T1000 (cell line): ENCODE data around the gene STK11IP.

Experiments
- DNase-seq: peaks from one replicate; lab custom pipeline; 2025; ENCODE audit warnings: mixed read lengths; lab: John Stamatoyannopoulos, UW

STK11IP gene

DNA sequence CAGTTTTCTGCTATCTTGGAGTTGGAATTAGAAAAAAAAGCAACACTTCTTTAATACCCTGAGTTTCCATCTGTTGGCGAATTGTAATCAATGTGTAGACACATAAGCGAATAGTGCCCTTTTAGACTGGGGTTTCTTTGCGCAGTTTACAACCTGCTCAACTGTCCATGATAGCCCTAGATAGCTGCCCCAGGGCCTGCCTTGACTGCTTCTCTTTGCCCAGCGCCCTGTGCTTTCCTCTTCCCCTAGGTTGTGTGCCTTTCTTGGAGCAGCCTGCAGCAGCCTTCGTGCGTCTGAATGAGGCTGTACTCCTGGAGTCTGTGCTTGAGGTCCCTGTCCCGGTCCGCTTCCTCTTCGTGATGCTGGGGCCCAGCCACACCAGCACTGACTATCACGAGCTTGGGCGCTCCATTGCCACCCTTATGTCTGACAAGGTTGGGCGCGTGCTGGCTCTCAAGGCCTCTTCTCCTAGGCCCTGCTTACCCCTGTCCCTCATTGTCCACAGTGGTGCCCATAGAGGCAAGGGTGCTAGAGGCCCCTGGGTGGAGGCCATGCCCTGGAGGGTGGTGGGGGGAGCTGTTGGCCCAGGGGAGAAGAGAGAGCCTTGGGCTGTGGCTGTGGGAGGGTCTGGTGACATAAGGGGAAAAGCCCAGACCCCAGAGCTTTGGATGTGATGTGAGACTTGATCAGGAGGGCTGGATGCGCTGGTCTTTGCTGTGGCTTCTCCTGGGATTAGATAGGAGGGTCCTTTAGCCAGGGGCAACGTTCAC, 36.7 kb downstream of the STK11IP start:
- no peak for DNase-seq

DNA sequence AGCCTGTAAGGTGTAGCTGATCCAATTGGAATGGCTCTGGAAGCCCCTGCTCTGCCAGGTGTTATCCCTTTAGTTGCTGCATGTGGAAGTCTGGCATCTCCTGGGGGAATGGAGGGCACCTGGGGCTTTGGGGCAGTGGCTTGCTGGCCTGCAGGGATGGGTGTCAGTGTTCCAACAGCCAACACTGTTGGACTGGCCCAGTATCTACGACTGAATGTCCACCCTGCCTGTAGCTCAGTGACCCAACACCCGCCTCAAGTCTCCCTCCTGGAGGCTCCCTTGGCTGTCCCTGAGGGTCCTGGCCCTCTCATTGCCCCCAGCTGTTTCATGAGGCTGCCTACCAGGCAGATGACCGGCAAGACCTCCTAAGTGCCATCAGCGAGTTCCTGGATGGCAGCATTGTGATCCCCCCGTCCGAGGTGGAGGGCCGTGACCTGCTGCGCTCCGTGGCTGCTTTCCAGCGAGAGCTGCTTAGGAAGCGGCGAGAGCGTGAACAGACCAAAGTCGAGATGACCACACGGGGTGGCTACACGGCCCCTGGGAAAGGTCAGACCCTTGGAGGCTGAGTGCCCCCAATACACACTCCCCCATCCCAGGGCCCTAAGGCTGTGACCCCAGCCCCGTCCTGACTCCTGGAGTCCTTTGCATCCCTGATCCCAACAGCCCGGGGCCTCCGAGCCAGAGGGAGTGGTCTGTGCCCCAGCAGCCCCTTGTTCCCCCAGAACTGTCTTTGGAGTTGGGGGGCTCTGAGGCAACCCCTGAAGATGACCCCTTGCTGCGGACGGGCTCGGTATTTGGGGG, 37.5 kb downstream of the STK11IP start:
- DNase-seq: no peak

DNA sequence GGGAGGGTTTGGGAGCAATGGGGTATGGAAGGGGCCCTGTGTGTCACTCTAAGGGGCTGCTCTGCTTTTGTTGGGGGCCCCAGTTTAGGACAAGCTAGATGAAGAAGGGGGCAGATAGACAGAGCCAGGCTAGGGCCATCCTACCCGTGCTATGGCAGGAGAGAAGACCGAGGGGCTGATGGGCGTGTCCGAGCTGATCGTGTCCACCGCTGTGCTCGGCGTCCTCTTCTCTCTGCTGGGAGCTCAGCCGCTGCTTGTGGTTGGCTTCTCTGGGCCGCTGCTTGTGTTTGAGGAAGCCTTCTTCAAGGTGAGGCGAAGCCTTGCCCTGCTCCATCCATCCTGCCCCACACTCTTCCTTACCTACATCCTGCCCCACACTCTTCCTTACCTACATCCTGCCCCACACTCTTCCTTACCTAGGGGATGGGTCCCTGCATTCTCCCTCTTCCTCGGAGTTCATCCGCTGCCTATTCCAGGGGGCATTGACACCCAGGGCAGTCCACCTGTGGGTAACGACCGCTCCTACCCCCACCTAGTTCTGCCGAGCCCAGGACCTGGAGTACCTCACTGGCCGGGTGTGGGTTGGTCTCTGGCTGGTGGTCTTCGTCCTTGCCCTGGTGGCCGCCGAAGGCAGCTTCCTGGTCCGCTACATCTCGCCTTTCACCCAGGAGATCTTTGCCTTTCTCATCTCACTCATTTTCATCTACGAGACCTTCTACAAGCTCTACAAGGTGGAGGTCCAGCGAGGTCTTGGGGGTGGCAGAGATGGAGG, 38.7 kb downstream of the STK11IP start:
- DNase-seq: no peak

DNA sequence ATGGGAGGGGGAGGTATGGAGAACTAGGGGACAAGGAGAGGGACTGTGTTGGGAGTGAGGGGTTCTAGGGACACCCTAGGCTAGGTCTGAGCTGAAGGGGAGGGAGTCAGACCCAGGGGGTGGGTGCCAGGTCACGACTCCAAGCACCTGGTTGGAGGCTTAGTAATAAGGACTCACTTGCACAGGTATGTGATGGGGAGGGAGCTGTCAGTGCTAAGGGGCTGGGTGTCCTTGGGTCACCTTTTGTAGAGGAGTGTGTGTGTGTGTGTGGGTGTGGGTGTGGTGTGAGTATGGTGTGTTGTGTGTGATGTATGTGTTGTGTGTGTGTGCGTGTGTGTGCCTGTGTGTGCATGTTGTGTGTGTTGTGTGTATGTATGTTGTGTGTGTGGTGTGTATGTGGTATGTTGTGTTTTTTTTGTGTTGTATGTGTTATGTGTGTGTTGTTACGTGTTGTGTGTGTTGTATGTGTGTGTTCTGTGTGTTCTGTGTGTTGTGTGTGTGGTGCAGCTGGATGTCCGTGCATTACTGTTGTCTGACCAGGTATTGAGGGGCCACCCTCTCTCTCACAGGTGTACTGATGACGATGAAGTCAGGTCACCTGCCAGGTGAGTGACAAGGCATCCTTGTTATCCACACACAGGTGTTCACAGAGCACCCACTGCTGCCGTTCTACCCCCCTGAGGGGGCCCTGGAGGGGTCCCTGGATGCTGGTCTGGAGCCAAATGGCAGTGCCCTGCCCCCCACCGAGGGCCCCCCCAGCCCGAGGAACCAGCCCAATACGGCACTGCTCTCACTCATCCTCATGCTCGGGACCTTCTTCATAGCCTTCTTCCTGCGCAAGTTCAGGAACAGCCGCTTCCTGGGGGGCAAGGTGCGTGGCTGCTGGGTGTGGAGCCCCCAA, 39.5 kb downstream of the STK11IP start:
- no peak for DNase-seq

DNA sequence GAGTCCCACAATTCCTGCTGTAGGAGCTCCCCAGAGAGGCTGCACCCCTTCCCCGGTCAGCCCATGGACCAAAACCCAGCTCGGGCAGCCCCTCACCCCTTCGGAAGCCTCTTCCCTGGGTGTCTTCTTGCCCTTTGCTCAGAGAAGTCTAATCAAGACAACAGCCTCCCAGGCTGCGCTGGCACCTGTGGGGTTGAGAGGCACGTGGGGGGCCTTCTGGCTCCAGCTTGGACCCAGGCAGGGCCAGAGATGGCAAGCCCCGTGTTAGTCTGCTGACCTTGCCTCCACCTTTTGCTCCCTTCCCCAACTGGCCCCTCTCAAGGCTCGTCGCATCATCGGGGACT, 40.2 kb downstream of the STK11IP start:
- no peak for DNase-seq

DNA sequence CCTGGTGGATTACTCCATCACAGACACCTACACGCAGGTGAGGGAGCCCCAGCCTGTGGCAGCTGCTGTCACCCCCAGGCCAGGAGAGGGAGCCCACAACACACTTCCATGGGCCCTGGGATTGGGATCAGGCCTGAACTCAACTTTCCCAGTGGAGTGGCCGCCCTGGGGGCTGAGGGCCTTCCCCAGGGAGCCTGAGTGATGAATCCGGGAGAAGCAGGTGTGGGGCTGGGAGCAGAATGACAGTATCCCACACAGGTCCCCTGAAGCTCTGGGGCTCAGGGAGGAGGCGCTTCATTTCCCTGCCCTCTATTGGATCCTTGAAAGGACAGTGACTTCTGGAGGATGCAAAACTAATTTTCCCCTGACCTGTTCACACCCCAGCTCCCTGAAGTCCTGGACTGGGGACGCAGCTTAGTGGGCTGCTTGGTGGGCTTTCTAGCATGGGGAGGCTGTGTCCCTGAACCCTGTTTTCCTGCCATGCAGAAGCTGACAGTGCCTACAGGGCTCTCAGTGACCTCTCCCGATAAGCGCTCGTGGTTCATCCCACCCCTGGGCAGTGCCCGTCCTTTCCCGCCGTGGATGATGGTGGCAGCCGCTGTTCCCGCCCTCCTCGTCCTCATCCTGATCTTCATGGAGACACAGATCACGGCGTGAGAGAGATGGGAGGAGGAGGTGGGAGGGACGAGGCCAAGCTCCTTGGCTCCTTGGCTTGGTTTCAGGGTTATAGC, 40.7 kb downstream of the STK11IP start:
- no peak for DNase-seq

DNA sequence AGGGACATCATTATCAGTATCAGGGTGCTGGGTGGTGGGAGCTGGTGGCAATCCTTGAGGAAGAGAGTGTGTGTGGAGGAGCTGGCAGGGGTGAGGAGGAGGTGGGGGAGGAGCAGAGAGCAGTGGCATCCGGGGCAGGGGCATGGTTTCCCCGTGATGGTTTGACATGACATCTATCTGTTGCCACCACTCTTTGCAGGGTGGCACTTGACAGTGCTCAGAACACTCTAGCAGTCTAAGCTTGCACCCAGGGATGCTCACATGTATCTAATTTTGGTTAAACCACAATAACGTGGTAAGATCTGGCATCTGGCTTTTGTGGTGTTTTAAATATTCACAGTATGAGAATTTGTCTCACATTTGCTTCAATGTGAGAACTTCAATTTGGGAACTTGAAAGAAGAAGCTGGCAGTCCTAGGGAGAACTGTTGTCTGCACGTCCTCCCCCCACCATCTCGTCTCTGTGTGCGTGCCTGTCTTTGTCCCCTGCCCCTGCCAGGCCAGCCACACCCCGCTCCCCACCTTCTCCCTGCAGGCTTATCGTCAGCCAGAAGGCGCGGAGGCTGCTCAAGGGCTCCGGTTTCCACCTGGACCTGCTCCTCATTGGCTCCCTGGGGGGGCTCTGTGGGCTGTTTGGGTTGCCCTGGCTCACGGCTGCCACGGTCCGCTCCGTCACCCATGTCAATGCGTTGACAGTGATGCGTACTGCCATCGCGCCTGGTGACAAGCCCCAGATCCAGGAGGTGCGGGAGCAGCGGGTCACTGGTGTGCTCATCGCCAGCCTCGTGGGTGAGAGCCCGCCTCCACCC, 41.5 kb downstream of the STK11IP start:
- DNase-seq: no peak

DNA sequence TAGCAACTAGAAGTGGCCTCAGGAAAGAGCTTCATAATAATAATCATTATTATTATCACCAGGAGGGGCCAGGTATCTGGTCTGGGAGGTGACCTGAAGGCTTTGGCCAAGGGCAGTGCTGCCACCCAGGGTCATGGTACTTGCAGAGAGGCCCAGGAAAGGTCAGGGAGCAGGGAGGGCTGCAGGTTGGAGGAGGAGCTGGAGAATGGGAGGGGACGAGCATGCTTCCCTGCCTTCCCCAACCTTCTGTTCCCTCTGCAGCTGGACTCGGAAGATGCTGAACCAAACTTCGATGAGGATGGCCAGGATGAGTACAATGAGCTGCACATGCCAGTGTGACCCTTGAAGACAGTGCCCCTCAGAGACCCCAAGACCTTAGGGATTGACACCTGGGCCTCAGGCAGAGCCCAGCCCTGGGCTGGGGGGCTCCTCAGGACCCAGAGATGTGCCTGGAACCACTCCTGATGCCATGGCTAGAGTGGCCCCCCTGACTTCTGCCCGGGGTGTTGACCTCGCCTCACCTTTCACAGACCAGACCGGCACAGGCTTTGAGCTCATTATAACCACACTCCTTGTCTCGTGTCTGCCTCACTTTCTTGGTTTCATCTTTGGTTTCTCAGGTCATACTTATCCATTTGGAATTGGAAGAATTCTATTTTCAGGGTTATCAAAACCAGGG, 43.9 kb downstream of the STK11IP start:
- no peak for DNase-seq

DNA sequence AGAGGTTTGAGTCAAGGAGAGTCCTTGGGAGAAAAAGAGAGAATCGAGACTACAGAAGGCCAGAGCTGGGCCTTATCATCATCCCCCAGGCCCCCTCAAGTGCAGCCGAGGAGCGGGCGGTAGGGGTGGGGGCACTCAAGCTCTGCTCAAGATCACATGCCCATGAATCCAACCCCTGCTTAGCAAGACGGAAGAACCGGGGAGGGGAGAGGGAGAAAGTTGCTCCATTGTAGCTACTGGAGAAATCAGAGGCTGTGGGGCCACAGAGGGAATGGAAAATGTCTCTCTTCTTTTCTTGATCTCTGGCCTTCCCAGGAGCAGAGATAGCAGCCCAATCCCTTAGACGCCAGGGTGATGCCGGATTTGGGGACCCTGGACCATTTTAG, 44.4 kb downstream of the STK11IP start:
- DNase-seq: no peak

DNA sequence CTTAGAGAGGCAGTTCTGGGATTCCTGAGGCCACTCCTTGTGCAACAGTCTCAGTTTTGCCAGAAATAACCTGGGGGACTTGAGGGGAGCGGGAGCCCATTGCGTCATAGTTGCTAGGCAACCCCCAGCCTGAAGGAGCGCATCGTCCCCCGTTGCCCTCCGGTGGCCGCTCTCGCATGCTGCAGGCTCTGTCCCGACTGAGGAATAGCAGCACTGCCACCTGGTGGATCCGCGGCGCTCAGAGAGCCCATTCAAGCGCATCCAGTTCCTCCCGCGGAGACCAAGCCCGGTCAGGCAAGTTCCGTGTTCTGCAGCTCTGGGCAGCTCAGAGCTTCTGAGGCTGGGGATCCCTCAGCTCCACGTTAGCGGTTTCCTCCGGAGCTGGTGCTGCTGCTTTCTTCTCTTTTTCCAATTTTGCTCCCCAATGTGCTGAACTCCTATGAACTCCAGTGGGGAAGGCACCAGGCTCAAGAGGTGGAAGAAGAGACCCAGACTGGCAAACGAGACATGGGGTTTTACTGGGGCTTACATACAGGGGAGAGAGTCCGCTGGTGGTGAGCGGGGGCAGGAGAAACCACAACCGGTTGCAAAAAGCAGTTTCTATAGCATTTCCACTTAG, 44.9 kb downstream of the STK11IP start:
- peak; percentile 81 for DNase-seq

DNA sequence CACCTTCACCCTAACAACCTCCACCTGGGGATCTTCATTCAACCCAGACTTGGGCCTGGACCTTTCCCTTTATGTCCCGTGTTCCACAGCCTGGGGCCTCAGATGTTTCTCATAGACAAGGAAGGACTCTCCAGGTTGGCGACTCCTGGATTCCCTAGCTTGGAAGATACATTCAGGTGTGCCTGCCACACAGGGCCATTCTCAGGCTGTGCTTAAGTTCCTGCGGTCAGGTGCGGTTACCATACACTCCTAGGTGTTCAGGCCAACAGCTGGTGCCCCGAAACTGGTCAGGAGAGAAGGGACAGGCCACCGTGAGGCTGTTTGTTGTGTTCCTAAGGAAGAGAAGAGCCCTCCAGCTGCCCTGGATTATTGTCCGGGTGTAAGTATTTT, 45.4 kb downstream of the STK11IP start:
- DNase-seq: no peak

DNA sequence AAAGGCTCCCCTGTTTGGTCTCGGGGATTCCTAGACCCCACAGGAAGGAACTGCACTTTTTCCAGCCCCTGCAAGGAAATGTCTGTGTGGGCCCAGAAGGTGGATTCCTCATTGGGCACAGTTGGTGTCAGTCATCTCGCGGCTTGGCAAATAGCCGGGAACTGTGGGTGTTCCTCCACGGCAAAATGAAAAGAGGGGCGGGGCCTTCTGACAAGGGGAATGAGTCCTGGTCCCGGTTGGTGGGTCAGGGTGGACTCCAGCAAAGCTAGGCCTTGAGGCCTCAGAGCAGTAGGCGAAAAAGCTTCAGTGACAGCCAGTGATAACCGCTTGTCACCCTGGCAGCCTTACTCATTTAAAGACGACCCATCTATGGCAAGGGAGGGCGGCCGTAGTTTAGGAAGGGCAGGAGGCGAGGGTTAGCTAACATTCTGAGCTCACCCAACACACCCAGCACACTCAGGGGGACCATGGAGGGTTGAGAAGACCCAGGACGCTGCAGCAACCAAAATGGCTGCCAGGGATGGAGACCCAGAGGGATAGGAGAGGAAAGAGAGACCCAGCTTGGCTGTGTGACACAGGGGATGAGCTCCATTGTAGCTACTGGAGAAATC, 46.2 kb downstream of the STK11IP start:
- no peak for DNase-seq

DNA sequence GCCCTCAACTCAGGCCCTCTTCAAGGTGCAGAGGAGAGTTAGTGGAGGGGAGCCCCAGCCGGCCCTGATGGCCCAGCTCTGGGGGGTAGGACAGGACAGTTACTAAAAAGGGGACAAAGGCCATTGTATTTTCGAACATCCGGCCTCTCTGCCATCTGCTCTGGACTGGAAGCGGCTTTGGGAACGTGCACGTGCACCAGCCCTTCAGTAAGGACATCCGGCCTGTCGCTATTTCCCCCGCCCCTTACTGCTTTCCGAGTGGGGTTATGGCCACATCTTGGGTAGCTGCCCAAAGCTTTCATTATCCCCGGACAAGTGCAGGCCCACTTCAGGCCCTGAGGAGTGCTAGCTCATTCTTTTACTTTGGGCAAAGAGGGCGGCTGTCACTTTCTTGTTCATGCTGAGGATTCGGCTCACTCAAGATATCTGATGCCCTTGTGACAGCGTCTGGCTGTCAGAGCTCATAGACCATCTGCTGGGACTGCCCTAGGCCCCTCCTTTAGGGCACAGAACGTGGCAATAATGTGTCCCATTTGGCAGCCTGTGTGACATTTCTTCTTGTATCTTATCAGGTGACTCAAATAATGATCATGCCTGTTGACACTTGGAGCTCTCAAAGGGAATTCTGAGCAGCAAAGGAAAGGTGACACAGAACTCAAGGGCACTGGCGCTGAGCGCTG, 47.3 kb downstream of the STK11IP start:
- DNase-seq: no peak

DNA sequence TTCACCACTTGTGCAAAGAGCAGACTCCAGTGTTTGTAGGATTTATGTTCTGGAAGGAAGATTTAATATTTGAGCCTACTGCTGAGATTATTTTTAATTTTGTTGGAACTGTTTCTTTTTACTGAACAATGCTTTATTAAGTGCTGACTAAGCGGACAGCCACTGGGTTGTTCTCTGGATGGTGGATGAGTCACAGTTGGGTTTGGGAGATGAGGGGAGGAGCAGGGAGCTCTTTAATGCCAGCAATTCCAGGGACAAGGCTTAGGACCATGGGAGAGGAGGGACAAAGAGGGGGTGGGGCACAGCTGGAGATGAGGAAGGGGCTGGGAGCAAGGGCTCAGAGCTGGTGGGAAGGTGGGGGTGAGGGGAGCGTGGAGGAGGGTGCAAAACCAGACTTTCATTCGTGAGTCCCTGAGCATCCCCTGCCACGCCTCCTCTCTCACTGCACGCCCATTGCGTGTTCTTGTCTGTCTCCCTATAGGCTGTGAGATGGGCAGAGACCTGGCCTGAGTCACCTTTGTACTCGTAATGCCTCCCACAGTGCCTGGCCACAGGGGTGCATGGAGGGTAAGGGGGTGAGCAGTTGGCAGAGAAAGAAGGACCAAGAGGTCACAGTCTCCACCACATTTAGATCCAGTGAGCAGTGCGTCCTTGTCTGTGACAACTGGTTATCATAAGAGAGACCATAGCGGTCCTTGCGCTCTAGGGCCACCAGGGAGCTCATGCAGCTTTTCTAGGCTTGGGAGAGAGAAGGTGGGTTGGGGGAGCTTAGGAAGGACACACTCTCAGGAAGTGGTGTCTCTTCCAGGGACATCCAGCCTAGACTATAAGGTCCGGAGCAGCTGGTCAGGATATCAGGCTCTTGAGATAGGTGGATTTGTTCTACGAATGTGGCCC, 48.2 kb downstream of the STK11IP start:
- DNase-seq: no peak

DNA sequence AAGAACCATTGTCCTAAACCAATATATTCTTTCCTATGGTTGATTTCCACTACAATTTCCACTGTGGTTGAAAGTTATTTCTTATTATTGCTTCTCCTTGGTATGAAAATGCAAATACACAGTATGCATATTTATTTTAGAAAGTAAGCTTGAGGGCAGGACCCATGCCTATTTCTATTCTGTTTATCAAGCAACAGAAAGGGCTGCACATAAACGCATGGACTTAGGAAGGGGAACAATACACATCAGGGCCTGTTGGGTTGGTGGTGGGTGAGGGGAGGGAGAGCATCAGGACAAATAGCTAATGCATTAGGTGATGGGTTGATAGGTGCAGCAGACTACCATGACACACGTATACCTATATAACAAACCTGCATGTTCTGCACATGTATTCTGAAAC, 50.5 kb downstream of the STK11IP start:
- DNase-seq: no peak

DNA sequence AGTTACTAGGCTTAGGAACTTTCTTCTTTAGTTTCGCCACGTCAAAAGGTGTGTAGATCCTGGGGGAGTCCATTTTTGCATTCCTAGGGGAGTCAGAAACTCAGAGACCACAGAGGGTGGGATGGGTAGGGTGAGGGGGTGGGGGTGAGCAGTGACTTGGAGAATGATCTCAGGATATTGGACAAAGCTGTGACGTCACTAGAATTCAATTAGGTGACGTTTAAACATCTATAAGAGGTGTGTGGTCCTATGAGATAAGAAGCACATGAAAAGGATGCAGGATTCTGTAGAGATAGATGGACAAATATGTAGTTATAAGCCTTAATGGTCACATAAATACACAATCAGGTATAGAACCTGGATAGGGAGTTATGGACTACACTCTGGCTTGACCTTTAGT, 51.3 kb downstream of the STK11IP start:
- DNase-seq: no peak
